ENCODE results near the gene GPX7. TPM values are rescaled to one million over a fixed set of nuclear protein-coding genes. Genes with fewer than 3 reads are reported as not detected.

GPX7 gene
- total RNA-seq, 2 donors from 2014 or later, result 22.7 to 26.3 TPM

DNA sequence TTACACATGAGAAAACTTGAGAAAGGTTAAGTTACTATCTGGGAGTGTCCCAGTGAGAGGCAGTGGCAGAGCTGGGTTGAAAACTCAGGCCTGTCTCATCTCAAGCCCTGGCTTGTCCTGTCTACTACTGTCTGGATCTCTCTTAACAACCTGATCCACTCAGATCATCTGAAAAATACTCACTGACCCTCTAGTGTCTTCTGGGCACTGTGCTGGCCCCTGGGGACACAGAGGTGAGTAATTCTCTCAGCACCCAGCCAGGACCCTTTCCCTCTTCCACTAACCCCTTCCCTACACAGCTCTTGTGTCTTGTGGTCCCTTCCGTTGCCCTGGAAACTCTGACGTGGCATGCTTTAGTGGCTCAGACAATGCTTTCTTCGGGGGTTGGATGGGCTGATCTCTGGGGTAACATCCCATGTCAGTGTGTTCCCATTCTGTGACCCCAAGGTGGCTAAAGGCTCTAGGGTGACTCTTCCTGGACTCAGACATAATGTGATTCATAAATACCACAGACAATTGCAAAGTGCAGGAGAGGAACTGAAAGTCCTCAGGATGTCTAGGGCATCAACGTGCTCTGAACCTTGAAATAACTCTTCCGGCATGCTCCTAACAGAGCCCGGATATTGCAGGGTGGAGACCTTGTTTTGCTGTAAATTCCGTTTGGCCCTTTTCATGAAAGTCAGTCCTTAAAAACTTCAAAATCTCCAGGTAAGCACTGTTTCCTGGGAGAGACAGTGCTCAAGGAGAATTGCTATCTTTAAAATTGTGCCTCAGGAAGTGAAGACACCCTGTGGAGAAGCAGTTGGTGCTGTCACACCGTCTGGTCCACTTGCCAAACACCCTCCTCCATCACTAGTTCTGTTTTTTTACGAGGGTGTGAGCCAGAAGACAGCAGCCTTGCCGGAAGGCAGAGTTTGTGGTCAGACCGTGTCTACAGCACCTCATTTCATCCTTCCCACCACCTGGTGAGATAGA is 34.8 kb downstream of the GPX7 start:
- TF ChIP-seq, protein P1, sequence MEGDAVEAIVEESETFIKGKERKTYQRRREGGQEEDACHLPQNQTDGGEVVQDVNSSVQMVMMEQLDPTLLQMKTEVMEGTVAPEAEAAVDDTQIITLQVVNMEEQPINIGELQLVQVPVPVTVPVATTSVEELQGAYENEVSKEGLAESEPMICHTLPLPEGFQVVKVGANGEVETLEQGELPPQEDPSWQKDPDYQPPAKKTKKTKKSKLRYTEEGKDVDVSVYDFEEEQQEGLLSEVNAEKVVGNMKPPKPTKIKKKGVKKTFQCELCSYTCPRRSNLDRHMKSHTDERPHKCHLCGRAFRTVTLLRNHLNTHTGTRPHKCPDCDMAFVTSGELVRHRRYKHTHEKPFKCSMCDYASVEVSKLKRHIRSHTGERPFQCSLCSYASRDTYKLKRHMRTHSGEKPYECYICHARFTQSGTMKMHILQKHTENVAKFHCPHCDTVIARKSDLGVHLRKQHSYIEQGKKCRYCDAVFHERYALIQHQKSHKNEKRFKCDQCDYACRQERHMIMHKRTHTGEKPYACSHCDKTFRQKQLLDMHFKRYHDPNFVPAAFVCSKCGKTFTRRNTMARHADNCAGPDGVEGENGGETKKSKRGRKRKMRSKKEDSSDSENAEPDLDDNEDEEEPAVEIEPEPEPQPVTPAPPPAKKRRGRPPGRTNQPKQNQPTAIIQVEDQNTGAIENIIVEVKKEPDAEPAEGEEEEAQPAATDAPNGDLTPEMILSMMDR (IDR thresholded peaks at IDR 0.05), result no peak
- no peak for TF ChIP-seq POLR2A (IDR thresholded peaks at IDR 0.05)
- TF ChIP-seq POLR2AphosphoS5 (IDR thresholded peaks at IDR 0.05), result no peak
- DNase-seq (ENCODE audit: low spot score), result no peak
- H3K36me3 ChIP-seq, result no peaks in the 10 kb centered on the region
- H3K27ac ChIP-seq, result no peak overlapping the region
- WGBS, result 59% methylated on average over 11 of the region's 11 CpGs
- H3K9me3 ChIP-seq, result no peaks in the 10 kb centered on the region
- H3K4me1 ChIP-seq (replicated peaks), result no peaks in the 10 kb centered on the region
- intact Hi-C loops (cut with DNase I), result no loop called here
- H3K4me3 ChIP-seq, result no peak overlapping the region
- peaks cover 1% of the 10 kb centered on the region for H3K27me3 ChIP-seq (replicated peaks; ENCODE audit: insufficient read depth)

DNA sequence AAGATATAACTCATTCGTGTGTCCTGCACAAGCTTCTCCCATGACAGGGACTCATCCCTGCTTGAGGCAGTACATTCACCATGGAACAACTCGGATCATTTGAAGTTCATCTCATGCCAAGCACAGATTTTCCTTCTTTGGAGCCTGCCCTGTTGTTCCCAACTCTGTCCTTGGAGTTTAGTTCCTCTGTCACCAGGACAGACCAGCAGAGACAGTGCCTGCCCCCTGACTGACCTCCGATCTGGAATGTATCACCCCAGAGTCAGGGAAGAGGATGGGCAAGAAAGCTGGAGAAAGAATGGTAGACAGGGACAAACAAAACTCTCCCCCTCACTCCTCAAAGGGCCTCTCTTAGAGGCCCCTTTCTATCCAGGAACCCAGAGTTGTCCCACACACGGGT is 35.8 kb downstream of the GPX7 start:
- Histone ChIP-seq H3K36me3 (no peaks in the 10 kb centered on the region), H3K27ac (no peak overlapping the region), H3K4me3 (no peak overlapping the region), H3K9me3 (no peaks in the 10 kb centered on the region), H3K27me3 (replicated peaks; ENCODE audit: insufficient read depth) (no peaks in the 10 kb centered on the region), H3K4me1 (replicated peaks) (no peaks in the 10 kb centered on the region)
- 80% methylated on average over 4 of the region's 4 CpGs for WGBS
- intact Hi-C loops (cut with DNase I), result no loop called here
- TF ChIP-seq POLR2A (IDR thresholded peaks at IDR 0.05) (no peak), POLR2AphosphoS5 (IDR thresholded peaks at IDR 0.05) (no peak)
- TF ChIP-seq, protein P1 (IDR thresholded peaks at IDR 0.05), result no peak
- DNase-seq (ENCODE audit: low spot score), result no peak

DNA sequence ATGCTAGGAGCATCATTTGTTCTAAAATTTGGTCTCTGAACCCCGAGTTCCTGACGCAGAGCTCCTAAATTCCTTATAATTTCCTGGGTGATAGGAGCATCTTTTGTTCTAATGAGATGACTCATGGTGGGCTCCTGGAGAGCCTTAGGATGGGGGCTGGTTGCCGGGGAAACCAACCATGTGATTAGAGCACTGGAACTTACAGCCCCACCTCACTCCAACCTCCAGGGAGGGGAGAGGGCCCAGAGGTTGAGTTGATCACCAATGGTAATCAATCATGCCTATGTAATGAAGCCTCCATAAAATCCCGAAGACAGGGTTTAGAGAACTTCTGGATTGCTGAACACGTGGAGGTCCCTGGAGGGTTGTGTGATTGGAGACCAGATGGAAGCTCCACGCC is 38.5 kb downstream of the GPX7 start:
- WGBS, result 84% methylated on average over 6 of the region's 6 CpGs
- intact Hi-C loops (cut with DNase I), result no loop called here
- Histone ChIP-seq H3K36me3 (no peaks in the 10 kb centered on the region), H3K27ac (no peak overlapping the region), H3K4me1 (replicated peaks) (no peaks in the 10 kb centered on the region), H3K4me3 (no peak overlapping the region), H3K9me3 (no peaks in the 10 kb centered on the region), H3K27me3 (replicated peaks; ENCODE audit: insufficient read depth) (no peaks in the 10 kb centered on the region)
- no peak for DNase-seq (ENCODE audit: low spot score)
- TF ChIP-seq, protein P1 (IDR thresholded peaks at IDR 0.05), result no peak
- TF ChIP-seq POLR2AphosphoS5 (IDR thresholded peaks at IDR 0.05) (no peak), POLR2A (IDR thresholded peaks at IDR 0.05) (no peak)

DNA sequence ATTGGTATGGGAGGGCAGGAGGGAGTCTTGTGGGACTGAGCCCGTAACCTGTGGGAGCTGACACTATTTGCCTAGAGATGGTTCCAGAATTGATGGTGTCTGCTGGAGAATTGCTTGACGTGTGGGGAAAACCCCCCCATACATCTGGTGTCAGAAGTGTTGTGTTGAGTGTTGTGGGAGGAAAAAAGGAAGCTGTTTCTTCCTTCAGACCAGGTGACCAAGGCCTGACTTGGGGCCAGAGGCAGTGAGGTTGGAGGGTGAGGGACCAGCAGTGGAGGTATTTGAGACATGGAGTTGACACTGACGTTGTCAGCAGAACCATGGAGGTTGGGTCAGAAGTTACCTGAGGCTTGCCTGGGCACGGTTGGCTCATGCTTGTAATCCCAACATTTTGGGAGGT is 39.1 kb downstream of the GPX7 start:
- Histone ChIP-seq H3K4me3 (no peak overlapping the region), H3K9me3 (no peaks in the 10 kb centered on the region), H3K36me3 (no peaks in the 10 kb centered on the region), H3K4me1 (replicated peaks) (no peaks in the 10 kb centered on the region), H3K27ac (no peak overlapping the region), H3K27me3 (replicated peaks; ENCODE audit: insufficient read depth) (no peaks in the 10 kb centered on the region)
- WGBS, result 80% methylated on average over 4 of the region's 4 CpGs
- intact Hi-C loops (cut with DNase I), result no loop called here
- TF ChIP-seq POLR2AphosphoS5 (IDR thresholded peaks at IDR 0.05) (no peak), POLR2A (IDR thresholded peaks at IDR 0.05) (no peak)
- TF ChIP-seq, protein P1 (IDR thresholded peaks at IDR 0.05), result no peak
- DNase-seq (ENCODE audit: low spot score), result no peak

DNA sequence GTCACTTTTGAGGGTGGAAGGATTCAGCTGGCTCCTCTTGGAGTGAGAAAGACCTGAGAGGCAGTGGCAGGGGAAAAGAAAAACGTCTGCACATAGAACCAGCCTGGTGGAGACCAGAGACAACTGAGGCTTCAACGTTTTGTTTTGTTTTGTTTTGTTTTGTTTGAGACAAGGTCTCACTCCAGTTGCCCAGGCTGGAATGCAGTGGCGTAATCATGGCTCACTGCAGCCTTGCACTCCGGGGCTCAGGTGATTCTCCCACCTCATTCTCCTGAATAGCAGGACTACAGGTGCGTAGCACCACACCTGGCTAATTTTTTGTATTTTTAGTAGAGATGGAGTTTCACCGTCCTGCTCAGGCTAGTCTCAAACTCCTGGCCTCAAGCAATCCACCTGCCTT is 43.1 kb downstream of the GPX7 start:
- Histone ChIP-seq H3K4me3 (no peak overlapping the region), H3K9me3 (no peaks in the 10 kb centered on the region), H3K4me1 (replicated peaks) (no peaks in the 10 kb centered on the region), H3K27ac (no peak overlapping the region), H3K36me3 (no peaks in the 10 kb centered on the region), H3K27me3 (replicated peaks; ENCODE audit: insufficient read depth) (no peaks in the 10 kb centered on the region)
- 66% methylated on average over 6 of the region's 6 CpGs for WGBS
- TF ChIP-seq POLR2A (IDR thresholded peaks at IDR 0.05) (no peak), POLR2AphosphoS5 (IDR thresholded peaks at IDR 0.05) (no peak)
- TF ChIP-seq, protein P1 (IDR thresholded peaks at IDR 0.05), result no peak
- intact Hi-C loops (cut with DNase I), result no loop called here
- DNase-seq (ENCODE audit: low spot score), result no peak

Data from prostate gland (tissue), 2 donors.